HepG2 (cell line): ENCODE measurements around the gene SAMD10. TPM values are rescaled to one million over a fixed set of nuclear protein-coding genes. Genes with fewer than 3 reads are reported as not detected.

ENCODE experiments used
- ATAC-seq: fragments of 200-7000 bp; cut with Tn5 transposase; 3 replicates; pipeline ENCODE4 v1.9.1; 2020; ENCODE audit warnings: mild to moderate bottlenecking, moderate library complexity
- BruUV-seq: library from RNA; stranded (reverse); fragments of 400-500 nt; replicated peaks from 2 replicates; lab custom pipeline; 2021; lab: Mats Ljungman, UMichigan
- CTCF ChIA-PET: fragments of 300-600 bp; formaldehyde crosslinking; extraction: SDS; loops from one replicate; lab custom pipeline; 2021; ENCODE audit warnings: low total read pairs, inconsistent platforms, low intra/inter-chr PET ratio; lab: Yijun Ruan, JAX
- POLR2A ChIA-PET: fragments of 350-600 bp; sonication (Branson Sonifier 250); formaldehyde crosslinking; loops from one replicate; lab custom pipeline; 2020; ENCODE audit warnings: antibody characterized with exemption, inconsistent platforms; lab: Yijun Ruan, JAX
- DNase-seq: peaks from one replicate; pipeline ENCODE4 v3.0.0-alpha.2; 2015; ENCODE audit warnings: low spot score
- FAIRE-seq: peaks from 3 replicates; lab custom pipeline; 2011; peaks lifted over from hg19 to GRCh38; lab: Jason Lieb, UNC
- H2AFZ ChIP-seq: one replicate; pipeline ENCODE4 v1.6.1; 2011; ENCODE audit warnings: low read length, inconsistent platforms
- H3K27ac ChIP-seq: fragments of 300-600 bp; 3 replicates; pipeline ENCODE4 v1.8.0; 2011; ENCODE audit warnings: mixed run types, mild to moderate bottlenecking, mixed read lengths, low read length, inconsistent platforms; ENCODE audit not compliant: insufficient read depth; ENCODE audit errors: extremely low read length
- H3K27me3 ChIP-seq, 2 experiments: fragments of 200-600 bp in 1 of 2; 2 replicates in 1 of 2; 3 replicates in 1 of 2; pipeline versions ENCODE4 v1.6.0 to v1.8.0; 2011; ENCODE audit warnings: low read length in 2 of 2, mild to moderate bottlenecking in 2 of 2, moderate library complexity in 2 of 2, inconsistent platforms in 1 of 2; ENCODE audit not compliant: insufficient read depth in 2 of 2, control insufficient read depth in 1 of 2
- H3K36me3 ChIP-seq, 2 experiments: fragments of 200-600 bp in 1 of 2; replicated peaks in 1 of 2; 2 replicates in 1 of 2; 3 replicates in 1 of 2; pipeline versions ENCODE4 v1.5.1 to v1.8.0; 2011; ENCODE audit warnings: low read length in 2 of 2, inconsistent platforms in 1 of 2; ENCODE audit not compliant: insufficient read depth in 2 of 2, control insufficient read depth in 1 of 2
- H3K4me1 ChIP-seq: 2 replicates; pipeline ENCODE4 v1.5.1; 2012; ENCODE audit warnings: low read length, inconsistent platforms; ENCODE audit not compliant: insufficient read depth
- H3K4me2 ChIP-seq: 2 replicates; pipeline ENCODE4 v1.6.0; 2011; ENCODE audit warnings: low read depth, low read length, inconsistent platforms
- H3K4me3 ChIP-seq, 3 experiments: fragments of 200-600 bp in 1 of 3; sonication (generic), shearing (Covaris generic) in 1 of 3; replicated peaks in 1 of 3; 2 replicates each; pipeline ENCODE4 v1.5.1; 2011 to 2016; ENCODE audit warnings: low read length in 3 of 3, inconsistent platforms in 2 of 3, low read depth in 2 of 3, mild to moderate bottlenecking in 2 of 3, control low read depth in 1 of 3, mixed read lengths in 1 of 3; ENCODE audit not compliant: insufficient read depth in 1 of 3
- H3K79me2 ChIP-seq: one replicate; pipeline ENCODE4 v1.6.1; 2011; ENCODE audit warnings: low read length, inconsistent platforms; ENCODE audit not compliant: insufficient read depth
- H3K9ac ChIP-seq: 2 replicates; pipeline ENCODE4 v1.6.0; 2011; ENCODE audit warnings: mild to moderate bottlenecking, low read depth, low read length, inconsistent platforms; ENCODE audit not compliant: insufficient read depth
- H3K9me3 ChIP-seq: 2 replicates; pipeline ENCODE4 v1.5.1; 2012; ENCODE audit warnings: mild to moderate bottlenecking, low read length
- H4K20me1 ChIP-seq: 2 replicates; pipeline ENCODE4 v1.6.0; 2011; ENCODE audit warnings: inconsistent platforms, mild to moderate bottlenecking, low read length, moderate library complexity; ENCODE audit not compliant: insufficient read depth
- AGO1 ChIP-seq: fragments of 200-400 bp; formaldehyde crosslinking; IDR thresholded peaks from 2 replicates; pipeline ENCODE4 v1.6.1; 2017; ENCODE audit warnings: mild to moderate bottlenecking, low read depth, low read length, moderate library complexity; ENCODE audit not compliant: poor library complexity, severe bottlenecking
- CCDC6 ChIP-seq: sonication (generic); formaldehyde crosslinking; IDR thresholded peaks from 2 replicates; pipeline ENCODE4 v1.8.1; 2022; ENCODE audit warnings: mild to moderate bottlenecking, missing genetic modification reagents, moderate library complexity
- GATA4 ChIP-seq: sonication (generic); IDR thresholded peaks from 2 replicates; pipeline ENCODE4 v1.6.1; 2016; ENCODE audit warnings: antibody characterized with exemption, low read depth, borderline replicate concordance
- KDM5A ChIP-seq: fragments of 200-600 bp; sonication (generic); IDR thresholded peaks from 2 replicates; pipeline ENCODE4 v1.7.0; 2018; ENCODE audit warnings: antibody characterized with exemption, mild to moderate bottlenecking, low read length, borderline replicate concordance
- NR2F2 ChIP-seq: IDR thresholded peaks from 2 replicates; pipeline ENCODE4 v1.6.1; 2012; ENCODE audit warnings: low read depth, inconsistent platforms, borderline replicate concordance
- ONECUT2 ChIP-seq: sonication (generic); formaldehyde crosslinking; IDR thresholded peaks from 2 replicates; pipeline ENCODE4 v1.4.0; 2020; ENCODE audit warnings: missing genetic modification reagents
- POLR2AphosphoS2 ChIP-seq: IDR thresholded peaks from 2 replicates; pipeline ENCODE4 v1.6.1; 2011; ENCODE audit warnings: low read depth, low read length, improper control_type of control experiment
- POLR2AphosphoS5 ChIP-seq: IDR thresholded peaks from 2 replicates; pipeline ENCODE4 v1.6.1; 2012; ENCODE audit warnings: low read depth, low read length
- REL ChIP-seq: sonication (generic); formaldehyde crosslinking; conservative IDR thresholded peaks from 2 replicates; pipeline ENCODE4 v1.8.0; 2022; ENCODE audit warnings: mild to moderate bottlenecking, missing genetic modification reagents, moderate library complexity
- SOX13 ChIP-seq, 3 experiments: fragments of 450-650 bp in 1 of 3; sonication (generic) in 1 of 3; formaldehyde crosslinking in 1 of 3; IDR thresholded peaks in 2 of 3; conservative IDR thresholded peaks in 1 of 3; 2 replicates each; pipeline versions ENCODE4 v1.5.0 to v1.6.1; 2016 to 2020; ENCODE audit warnings: antibody characterized with exemption in 1 of 3, mild to moderate bottlenecking in 1 of 3, missing compliant biosample characterization in 1 of 3, missing genetic modification reagents in 1 of 3, moderate library complexity in 1 of 3
- SSRP1 ChIP-seq: IDR thresholded peaks from 2 replicates; pipeline ENCODE4 v1.6.1; 2016; ENCODE audit warnings: control low read depth
- ZNF17 ChIP-seq: sonication (generic); formaldehyde crosslinking; IDR thresholded peaks from 2 replicates; pipeline ENCODE4 v1.5.0; 2020; ENCODE audit warnings: mild to moderate bottlenecking, missing genetic modification reagents
- ZNF234 ChIP-seq: sonication (generic); formaldehyde crosslinking; conservative IDR thresholded peaks from 2 replicates; pipeline ENCODE4 v1.5.1; 2020; ENCODE audit warnings: mild to moderate bottlenecking, missing genetic modification reagents
- ZNF878 ChIP-seq: sonication (generic); formaldehyde crosslinking; IDR thresholded peaks from 2 replicates; pipeline ENCODE4 v1.8.1; 2023; ENCODE audit warnings: mild to moderate bottlenecking, missing genetic modification reagents, moderate library complexity
- WGBS: methylation state at CpG from one replicate; pipeline ENCODE4 v1.1.6; 2017; ENCODE audit warnings: low lambda C conversion rate; 5-methylcytosine and 5-hydroxymethylcytosine counted together
- in situ Hi-C: cut with HindIII; loops from 2 replicates; pipeline ENCODE4 v1.10.0; 2017; ENCODE audit warnings: low pct_unique_long_range_greater_than_20kb; ENCODE audit not compliant: extremely low pct_ligation_motif_present
- intact Hi-C: fragments of 100-400 bp; cut with micrococcal nuclease; formaldehyde crosslinking; loops from one replicate; pipeline ENCODE4 v1.10.0; 2022; ENCODE audit not compliant: unreplicated experiment
- polyA plus RNA-seq, 8 experiments: library from polyadenylated mRNA; depleted of rRNA in 3 of 8; stranded (reverse) in 7 of 8; unstranded in 1 of 8; fragments of >200 nt; fragmentation: Illumina TruSeq in 4 of 8; extraction: Trizol in 4 of 8; gene quantifications; 2 replicates each; pipeline versions ENCODE4 v1.2.1 to v1.2.3, GENCODE V29; 2011 to 2016; ENCODE audit warnings: low read depth in 4 of 8, missing spikeins in 1 of 8, mixed read lengths in 1 of 8; ENCODE audit not compliant: insufficient read depth in 1 of 8
- total RNA-seq, 5 experiments: library from RNA; depleted of rRNA; stranded (reverse); fragments of >200 nt; fragmentation: Illumina TruSeq; extraction: Trizol; gene quantifications; 2 replicates each; pipeline ENCODE4 v1.2.3, GENCODE V29; 2016; ENCODE audit warnings: low read depth in 1 of 5
- TF ChIP-seq, protein P1 (sequence below): sonication (generic); formaldehyde crosslinking; IDR thresholded peaks from 2 replicates; pipeline ENCODE4 v1.5.1; 2020; ENCODE audit warnings: mild to moderate bottlenecking, moderate library complexity, missing genetic modification reagents
- TF ChIP-seq, protein P2 (sequence below): sonication (generic); formaldehyde crosslinking; IDR thresholded peaks from 2 replicates; pipeline ENCODE4 v1.4.0; 2020; ENCODE audit warnings: mild to moderate bottlenecking, missing genetic modification reagents

The SAMD10 gene
- total and polyA plus RNA-seq, 2 of the 13 experiments (the other 11 are each of a cell fraction or from before 2014, with no cell fraction given): 6.1 to 11.0 TPM

DNA sequence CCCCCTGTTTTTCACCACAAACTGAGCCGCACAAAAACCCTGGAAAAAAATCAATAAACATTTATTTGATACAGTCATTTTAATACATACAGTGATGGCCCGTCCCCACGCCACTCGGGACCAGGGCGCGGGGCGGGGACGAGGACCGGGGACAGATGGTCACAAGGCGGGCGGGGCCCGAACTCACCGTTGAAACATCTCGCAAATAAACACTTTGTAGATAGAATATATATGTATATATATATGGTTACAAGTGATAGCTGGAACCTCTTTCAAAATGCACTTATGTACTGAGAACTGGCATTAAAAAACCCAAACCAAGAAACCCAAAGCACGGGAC is 22.8 kb downstream of the SAMD10 start:
- intact Hi-C loops: loop anchor here (1.0 kb wide), 1 partner anchor 14 kb away; no protein-coding TSS in a partner anchor
- FAIRE-seq: no peak
- Histone ChIP-seq H3K36me3 (peaks cover 16 to 26% of the 10 kb centered on the region in 2 experiments; a peak in 4 of 5 replicates), H3K9ac (peak overlapping the region; percentile 83), H2AFZ (no peak overlapping the region), H3K27ac (peak overlapping the region; percentile 83), H3K4me1 (peaks cover 60% of the 10 kb centered on the region), H4K20me1 (peaks cover 33% of the 10 kb centered on the region), H3K4me2 (peak overlapping the region; percentile 95), H3K9me3 (no peaks in the 10 kb centered on the region), H3K27me3 (no peaks in the 10 kb centered on the region), H3K4me3 (peak overlapping the region; percentile 61 to 100 (median 80)), H3K79me2 (peaks cover 39% of the 10 kb centered on the region)
- CTCF ChIA-PET: interaction anchor here (1.0 kb wide), 1 partner anchor 101 kb away, joined by 3 read pairs; no protein-coding TSS in a partner anchor
- no peak for DNase-seq
- in situ Hi-C loops: no loop called here
- POLR2A ChIA-PET: interaction anchor here (0.6 to 4.0 kb wide), 44 partner anchors 11 to 419 kb away, joined by 3 to 78 read pairs (median 5); partner anchors contain the start of genes ARFRP1, C20orf204, DNAJC5 and GMEB2
- WGBS: 4% methylated on average over 15 of the region's 15 CpGs
- no TSS peak for BruUV-seq
- ATAC-seq: no peak
- TF ChIP-seq REL (0 out of 2 replicates have a peak, but pooled peaks have one; percentile 14), ZNF17 (0 out of 2 replicates have a peak, but pooled peaks have one; percentile 45), ZNF234 (CRISPR knock-in tag) (peak; percentile 6; the same call in 1 of the 2 replicates), CCDC6 (no peak), SOX13 (IDR thresholded peaks at IDR 0.05) (0 out of 2 replicates have a peak, but pooled peaks have one; percentile 9), SOX13 (CRISPR knock-in tag; conservative IDR thresholded peaks at IDR 0.05 in 1 of 2, IDR thresholded peaks at IDR 0.05 in 1 of 2) (no peak), ZNF878 (no peak; the same call in 1 of the 2 replicates), AGO1 (peak; percentile 52), POLR2AphosphoS2 (peak; percentile 34; the same call in 1 of the 2 replicates), ONECUT2 (CRISPR knock-in tag) (peak; percentile 83), NR2F2 (no peak), SSRP1 (0 out of 2 replicates have a peak, but pooled peaks have one; percentile 13), KDM5A (peak; percentile 84; the same call in 1 of the 2 replicates), POLR2AphosphoS5 (no peak; the same call in 1 of the 2 replicates), GATA4 (no peak)
- TF ChIP-seq, protein P1, sequence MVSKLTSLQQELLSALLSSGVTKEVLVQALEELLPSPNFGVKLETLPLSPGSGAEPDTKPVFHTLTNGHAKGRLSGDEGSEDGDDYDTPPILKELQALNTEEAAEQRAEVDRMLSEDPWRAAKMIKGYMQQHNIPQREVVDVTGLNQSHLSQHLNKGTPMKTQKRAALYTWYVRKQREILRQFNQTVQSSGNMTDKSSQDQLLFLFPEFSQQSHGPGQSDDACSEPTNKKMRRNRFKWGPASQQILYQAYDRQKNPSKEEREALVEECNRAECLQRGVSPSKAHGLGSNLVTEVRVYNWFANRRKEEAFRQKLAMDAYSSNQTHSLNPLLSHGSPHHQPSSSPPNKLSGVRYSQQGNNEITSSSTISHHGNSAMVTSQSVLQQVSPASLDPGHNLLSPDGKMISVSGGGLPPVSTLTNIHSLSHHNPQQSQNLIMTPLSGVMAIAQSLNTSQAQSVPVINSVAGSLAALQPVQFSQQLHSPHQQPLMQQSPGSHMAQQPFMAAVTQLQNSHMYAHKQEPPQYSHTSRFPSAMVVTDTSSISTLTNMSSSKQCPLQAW (CRISPR knock-in tag): peak; percentile 35; the same call in 1 of the 2 replicates
- TF ChIP-seq, protein P2, sequence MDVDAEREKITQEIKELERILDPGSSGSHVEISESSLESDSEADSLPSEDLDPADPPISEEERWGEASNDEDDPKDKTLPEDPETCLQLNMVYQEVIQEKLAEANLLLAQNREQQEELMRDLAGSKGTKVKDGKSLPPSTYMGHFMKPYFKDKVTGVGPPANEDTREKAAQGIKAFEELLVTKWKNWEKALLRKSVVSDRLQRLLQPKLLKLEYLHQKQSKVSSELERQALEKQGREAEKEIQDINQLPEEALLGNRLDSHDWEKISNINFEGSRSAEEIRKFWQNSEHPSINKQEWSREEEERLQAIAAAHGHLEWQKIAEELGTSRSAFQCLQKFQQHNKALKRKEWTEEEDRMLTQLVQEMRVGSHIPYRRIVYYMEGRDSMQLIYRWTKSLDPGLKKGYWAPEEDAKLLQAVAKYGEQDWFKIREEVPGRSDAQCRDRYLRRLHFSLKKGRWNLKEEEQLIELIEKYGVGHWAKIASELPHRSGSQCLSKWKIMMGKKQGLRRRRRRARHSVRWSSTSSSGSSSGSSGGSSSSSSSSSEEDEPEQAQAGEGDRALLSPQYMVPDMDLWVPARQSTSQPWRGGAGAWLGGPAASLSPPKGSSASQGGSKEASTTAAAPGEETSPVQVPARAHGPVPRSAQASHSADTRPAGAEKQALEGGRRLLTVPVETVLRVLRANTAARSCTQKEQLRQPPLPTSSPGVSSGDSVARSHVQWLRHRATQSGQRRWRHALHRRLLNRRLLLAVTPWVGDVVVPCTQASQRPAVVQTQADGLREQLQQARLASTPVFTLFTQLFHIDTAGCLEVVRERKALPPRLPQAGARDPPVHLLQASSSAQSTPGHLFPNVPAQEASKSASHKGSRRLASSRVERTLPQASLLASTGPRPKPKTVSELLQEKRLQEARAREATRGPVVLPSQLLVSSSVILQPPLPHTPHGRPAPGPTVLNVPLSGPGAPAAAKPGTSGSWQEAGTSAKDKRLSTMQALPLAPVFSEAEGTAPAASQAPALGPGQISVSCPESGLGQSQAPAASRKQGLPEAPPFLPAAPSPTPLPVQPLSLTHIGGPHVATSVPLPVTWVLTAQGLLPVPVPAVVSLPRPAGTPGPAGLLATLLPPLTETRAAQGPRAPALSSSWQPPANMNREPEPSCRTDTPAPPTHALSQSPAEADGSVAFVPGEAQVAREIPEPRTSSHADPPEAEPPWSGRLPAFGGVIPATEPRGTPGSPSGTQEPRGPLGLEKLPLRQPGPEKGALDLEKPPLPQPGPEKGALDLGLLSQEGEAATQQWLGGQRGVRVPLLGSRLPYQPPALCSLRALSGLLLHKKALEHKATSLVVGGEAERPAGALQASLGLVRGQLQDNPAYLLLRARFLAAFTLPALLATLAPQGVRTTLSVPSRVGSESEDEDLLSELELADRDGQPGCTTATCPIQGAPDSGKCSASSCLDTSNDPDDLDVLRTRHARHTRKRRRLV (CRISPR knock-in tag): peak; percentile 85; the same call in 1 of the 2 replicates
